ENCODE measurements around the gene TMIGD3. TPM values are rescaled to one million over a fixed set of nuclear protein-coding genes. Genes with fewer than 3 reads are reported as not detected.
A peak's percentile ranks its signal among the peaks of the same experiment; 100 is the strongest.

The TMIGD3 gene
- total RNA-seq, 1 experiment from 2014 or later: not detected

- TF ChIP-seq, protein P1, sequence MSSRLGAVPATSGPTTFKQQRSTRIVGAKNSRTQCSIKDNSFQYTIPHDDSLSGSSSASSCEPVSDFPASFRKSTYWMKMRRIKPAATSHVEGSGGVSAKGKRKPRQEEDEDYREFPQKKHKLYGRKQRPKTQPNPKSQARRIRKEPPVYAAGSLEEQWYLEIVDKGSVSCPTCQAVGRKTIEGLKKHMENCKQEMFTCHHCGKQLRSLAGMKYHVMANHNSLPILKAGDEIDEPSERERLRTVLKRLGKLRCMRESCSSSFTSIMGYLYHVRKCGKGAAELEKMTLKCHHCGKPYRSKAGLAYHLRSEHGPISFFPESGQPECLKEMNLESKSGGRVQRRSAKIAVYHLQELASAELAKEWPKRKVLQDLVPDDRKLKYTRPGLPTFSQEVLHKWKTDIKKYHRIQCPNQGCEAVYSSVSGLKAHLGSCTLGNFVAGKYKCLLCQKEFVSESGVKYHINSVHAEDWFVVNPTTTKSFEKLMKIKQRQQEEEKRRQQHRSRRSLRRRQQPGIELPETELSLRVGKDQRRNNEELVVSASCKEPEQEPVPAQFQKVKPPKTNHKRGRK (CRISPR knock-in tag; IDR thresholded peaks at IDR 0.05; ENCODE audit: borderline replicate concordance): no peak
- TF ChIP-seq TEAD1 (CRISPR knock-in tag; IDR thresholded peaks at IDR 0.05) (no peak), FOXP1 (CRISPR knock-in tag; IDR thresholded peaks at IDR 0.05; ENCODE audit: borderline replicate concordance) (no peak), RORB (CRISPR knock-in tag; IDR thresholded peaks at IDR 0.05) (no peak), TP53 (CRISPR knock-in tag; IDR thresholded peaks at IDR 0.05) (no peak)
These were observed 20.3 kb downstream of the TMIGD3 start (continued) for GRCh38 chr1:111483166-111483565.

GRCh38 chr1:111481387-111482221 is 21.8 kb downstream of the TMIGD3 start:
- H3K27ac Mint-ChIP-seq: no peak overlapping the region
- ATAC-seq (peak; percentile 98), DNase-seq (ENCODE audit: low spot score) (peak; percentile 74)
- POLR2A ChIA-PET: interaction anchor here (0.9 kb wide), 1 partner anchor 26 kb away, joined by 5 read pairs; no protein-coding TSS in a partner anchor
- no peaks in the 10 kb centered on the region for H3K36me3 Mint-ChIP-seq
- H3K9me3 Mint-ChIP-seq: no peaks in the 10 kb centered on the region
- CTCF ChIA-PET: interaction anchor here (0.6 to 3.2 kb wide), 49 partner anchors 9 to 996 kb away, joined by 3 to 71 read pairs (median 5); partner anchors contain the start of genes ADORA3, ATP5PB, DDX20 and INKA2
- H3K4me1 Mint-ChIP-seq: no peaks in the 10 kb centered on the region
- H3K27me3 Mint-ChIP-seq (ENCODE audit: low read depth): no peaks in the 10 kb centered on the region
- TF ChIP-seq, protein P2, sequence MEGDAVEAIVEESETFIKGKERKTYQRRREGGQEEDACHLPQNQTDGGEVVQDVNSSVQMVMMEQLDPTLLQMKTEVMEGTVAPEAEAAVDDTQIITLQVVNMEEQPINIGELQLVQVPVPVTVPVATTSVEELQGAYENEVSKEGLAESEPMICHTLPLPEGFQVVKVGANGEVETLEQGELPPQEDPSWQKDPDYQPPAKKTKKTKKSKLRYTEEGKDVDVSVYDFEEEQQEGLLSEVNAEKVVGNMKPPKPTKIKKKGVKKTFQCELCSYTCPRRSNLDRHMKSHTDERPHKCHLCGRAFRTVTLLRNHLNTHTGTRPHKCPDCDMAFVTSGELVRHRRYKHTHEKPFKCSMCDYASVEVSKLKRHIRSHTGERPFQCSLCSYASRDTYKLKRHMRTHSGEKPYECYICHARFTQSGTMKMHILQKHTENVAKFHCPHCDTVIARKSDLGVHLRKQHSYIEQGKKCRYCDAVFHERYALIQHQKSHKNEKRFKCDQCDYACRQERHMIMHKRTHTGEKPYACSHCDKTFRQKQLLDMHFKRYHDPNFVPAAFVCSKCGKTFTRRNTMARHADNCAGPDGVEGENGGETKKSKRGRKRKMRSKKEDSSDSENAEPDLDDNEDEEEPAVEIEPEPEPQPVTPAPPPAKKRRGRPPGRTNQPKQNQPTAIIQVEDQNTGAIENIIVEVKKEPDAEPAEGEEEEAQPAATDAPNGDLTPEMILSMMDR (IDR thresholded peaks at IDR 0.05): peak; percentile 42
- no peak for TF ChIP-seq ATF2 (CRISPR knock-in tag; IDR thresholded peaks at IDR 0.05; ENCODE audit: borderline replicate concordance, low read depth)
- no peak overlapping the region for H3K4me3 Mint-ChIP-seq

DNA sequence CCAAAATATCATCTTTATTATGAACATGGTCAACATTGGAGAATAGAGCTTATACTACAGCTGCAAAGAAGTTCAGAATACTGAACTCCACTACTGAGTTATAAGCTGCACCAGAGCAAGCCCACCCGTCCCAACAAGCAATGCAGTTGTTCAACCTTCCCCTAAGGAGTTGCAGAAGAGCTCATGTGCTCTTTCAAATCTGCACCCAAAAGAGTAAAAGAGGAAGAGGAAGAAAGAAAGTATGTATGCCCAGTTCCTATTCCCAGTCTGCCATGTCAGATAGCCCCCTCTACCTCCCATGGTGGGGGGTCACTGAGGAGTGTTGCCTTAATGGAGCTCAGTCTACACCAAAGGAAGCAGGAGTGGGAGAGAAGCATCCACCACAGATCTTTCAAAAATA is 22.8 kb downstream of the TMIGD3 start:
- no peak overlapping the region for H3K27ac Mint-ChIP-seq
- ChIA-PET CTCF (interaction anchor here (2.6 to 3.2 kb wide), 2 partner anchors 27 to 287 kb away, joined by 32 to 71 read pairs; no protein-coding TSS in a partner anchor), POLR2A (no interaction called here)
- H3K9me3 Mint-ChIP-seq: no peaks in the 10 kb centered on the region
- no peak overlapping the region for H3K4me3 Mint-ChIP-seq
- no peaks in the 10 kb centered on the region for H3K27me3 Mint-ChIP-seq (ENCODE audit: low read depth)
- H3K4me1 Mint-ChIP-seq: 0 out of 2 replicates have a peak, but pooled peaks cover 2% of the 10 kb centered on the region
- H3K36me3 Mint-ChIP-seq: no peaks in the 10 kb centered on the region
- no peak for ATAC-seq
- DNase-seq (ENCODE audit: low spot score): no peak
- TF ChIP-seq FOXP4 (CRISPR knock-in tag; IDR thresholded peaks at IDR 0.05): no peak
- TF ChIP-seq, protein P3, sequence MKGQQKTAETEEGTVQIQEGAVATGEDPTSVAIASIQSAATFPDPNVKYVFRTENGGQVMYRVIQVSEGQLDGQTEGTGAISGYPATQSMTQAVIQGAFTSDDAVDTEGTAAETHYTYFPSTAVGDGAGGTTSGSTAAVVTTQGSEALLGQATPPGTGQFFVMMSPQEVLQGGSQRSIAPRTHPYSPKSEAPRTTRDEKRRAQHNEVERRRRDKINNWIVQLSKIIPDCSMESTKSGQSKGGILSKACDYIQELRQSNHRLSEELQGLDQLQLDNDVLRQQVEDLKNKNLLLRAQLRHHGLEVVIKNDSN (CRISPR knock-in tag; IDR thresholded peaks at IDR 0.05): no peak

- ATAC-seq: no peak
- CTCF ChIA-PET: no interaction called here
- H3K4me3 Mint-ChIP-seq: no peak overlapping the region
- no peaks in the 10 kb centered on the region for H3K36me3 Mint-ChIP-seq
- no peaks in the 10 kb centered on the region for H3K27me3 Mint-ChIP-seq (ENCODE audit: low read depth)
- H3K9me3 Mint-ChIP-seq: no peaks in the 10 kb centered on the region
- H3K4me1 Mint-ChIP-seq: 0 out of 2 replicates have a peak, but pooled peaks cover 2% of the 10 kb centered on the region
- DNase-seq (ENCODE audit: low spot score): no peak
- POLR2A ChIA-PET: no interaction called here
- no peak overlapping the region for H3K27ac Mint-ChIP-seq
- TF ChIP-seq PRRX2 (CRISPR knock-in tag; IDR thresholded peaks at IDR 0.05) (no peak), JAZF1 (CRISPR knock-in tag; IDR thresholded peaks at IDR 0.05) (no peak), AFF4 (CRISPR knock-in tag; IDR thresholded peaks at IDR 0.05; ENCODE audit: borderline replicate concordance) (no peak), ELF4 (CRISPR knock-in tag; IDR thresholded peaks at IDR 0.05; ENCODE audit: low read depth) (no peak), ZNF396 (CRISPR knock-in tag; IDR thresholded peaks at IDR 0.05; ENCODE audit: borderline replicate concordance) (no peak)
These were observed 26.6 kb downstream of the TMIGD3 start for GRCh38 chr1:111476761-111477309.
